ENCODE results near the gene HEATR1. TPM values are rescaled to one million over a fixed set of nuclear protein-coding genes. Genes with fewer than 3 reads are reported as not detected.
"Not testable (repeated sequence)": the region's sequence is repeated elsewhere in the genome, so short reads cannot be mapped to it uniquely, and the experiment has no call there.

The HEATR1 gene
- total RNA-seq, 2 donors from 2014 or later: 14.1 to 40.7 TPM

DNA sequence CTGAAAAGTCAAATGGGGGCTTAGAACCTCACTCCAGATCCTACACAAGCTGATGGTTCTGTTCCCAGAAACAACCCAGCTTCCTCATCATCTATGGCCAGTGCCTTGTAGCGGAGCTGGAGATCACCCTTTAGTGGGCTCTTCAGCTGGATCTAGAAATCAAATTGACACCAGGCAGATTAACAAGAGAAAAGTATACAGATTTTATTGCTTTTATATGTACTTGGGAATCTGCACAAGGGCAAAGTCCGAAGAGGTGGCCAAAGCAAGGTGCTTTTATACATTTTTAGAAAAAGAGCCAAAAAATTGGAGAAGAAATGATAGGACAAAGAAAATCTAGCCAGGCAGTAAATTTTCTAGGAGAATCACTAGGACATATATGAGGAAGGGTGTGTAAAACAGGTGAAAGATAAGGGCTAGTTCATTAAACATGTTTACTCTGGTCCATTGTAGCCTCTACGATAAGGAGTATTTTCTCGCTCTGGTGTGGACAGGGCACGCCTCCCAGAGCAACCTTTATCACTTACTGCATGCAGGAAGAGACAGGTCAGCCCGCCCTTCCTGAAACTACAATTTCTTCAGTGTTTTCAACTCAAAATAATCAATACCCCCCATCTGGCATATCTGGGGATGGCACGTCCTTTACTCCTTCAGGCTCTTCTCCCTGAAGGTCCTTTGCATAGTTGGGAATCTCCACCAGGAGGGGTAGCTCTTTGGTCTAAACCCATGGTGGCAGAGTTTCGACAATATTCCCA is 94.5 kb downstream of the HEATR1 start:
- intact Hi-C loops (cut with DNase I): no loop called here
- no peak overlapping the region for H3K27ac ChIP-seq
- H3K4me1 ChIP-seq (replicated peaks): no peaks in the 10 kb centered on the region
- H3K9me3 ChIP-seq: no peaks in the 10 kb centered on the region
- no peak for DNase-seq (ENCODE audit: low spot score)
- no peak for TF ChIP-seq POLR2AphosphoS5 (IDR thresholded peaks at IDR 0.05)
- no peak for TF ChIP-seq POLR2A (IDR thresholded peaks at IDR 0.05)
- TF ChIP-seq, protein P1, sequence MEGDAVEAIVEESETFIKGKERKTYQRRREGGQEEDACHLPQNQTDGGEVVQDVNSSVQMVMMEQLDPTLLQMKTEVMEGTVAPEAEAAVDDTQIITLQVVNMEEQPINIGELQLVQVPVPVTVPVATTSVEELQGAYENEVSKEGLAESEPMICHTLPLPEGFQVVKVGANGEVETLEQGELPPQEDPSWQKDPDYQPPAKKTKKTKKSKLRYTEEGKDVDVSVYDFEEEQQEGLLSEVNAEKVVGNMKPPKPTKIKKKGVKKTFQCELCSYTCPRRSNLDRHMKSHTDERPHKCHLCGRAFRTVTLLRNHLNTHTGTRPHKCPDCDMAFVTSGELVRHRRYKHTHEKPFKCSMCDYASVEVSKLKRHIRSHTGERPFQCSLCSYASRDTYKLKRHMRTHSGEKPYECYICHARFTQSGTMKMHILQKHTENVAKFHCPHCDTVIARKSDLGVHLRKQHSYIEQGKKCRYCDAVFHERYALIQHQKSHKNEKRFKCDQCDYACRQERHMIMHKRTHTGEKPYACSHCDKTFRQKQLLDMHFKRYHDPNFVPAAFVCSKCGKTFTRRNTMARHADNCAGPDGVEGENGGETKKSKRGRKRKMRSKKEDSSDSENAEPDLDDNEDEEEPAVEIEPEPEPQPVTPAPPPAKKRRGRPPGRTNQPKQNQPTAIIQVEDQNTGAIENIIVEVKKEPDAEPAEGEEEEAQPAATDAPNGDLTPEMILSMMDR (IDR thresholded peaks at IDR 0.05): no peak
- no peak overlapping the region for H3K4me3 ChIP-seq
- WGBS: 87% methylated on average over 8 of the region's 8 CpGs
- H3K36me3 ChIP-seq: no peaks in the 10 kb centered on the region
- no peaks in the 10 kb centered on the region for H3K27me3 ChIP-seq (replicated peaks; ENCODE audit: insufficient read depth)

DNA sequence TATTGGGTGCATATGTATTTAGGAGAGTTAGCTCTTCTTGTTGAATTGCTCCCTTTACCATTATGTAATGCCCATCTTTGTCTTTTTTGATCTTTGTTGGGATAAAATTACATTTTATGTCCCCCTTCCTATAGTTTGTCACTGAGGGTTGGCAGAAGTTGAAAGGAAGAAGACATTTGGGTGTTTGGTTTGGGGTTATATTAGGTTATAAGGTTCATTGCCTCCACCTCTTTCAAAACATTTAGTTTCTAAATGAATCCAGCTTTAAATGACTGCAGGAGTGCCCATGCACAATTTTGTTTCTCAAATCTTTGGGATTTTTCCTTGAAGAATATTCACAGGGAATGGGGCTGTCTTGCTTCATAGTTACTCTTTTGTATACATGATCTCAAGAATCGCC is 95.1 kb downstream of the HEATR1 start:
- intact Hi-C loops (cut with DNase I): no loop called here
- no peak for DNase-seq (ENCODE audit: low spot score)
- 86% methylated on average over 1 of the region's 1 CpG for WGBS
- H3K4me1 ChIP-seq (replicated peaks): no peaks in the 10 kb centered on the region
- H3K27ac ChIP-seq: no peak overlapping the region
- H3K27me3 ChIP-seq (replicated peaks; ENCODE audit: insufficient read depth): no peaks in the 10 kb centered on the region
- TF ChIP-seq POLR2A (IDR thresholded peaks at IDR 0.05) (no peak), POLR2AphosphoS5 (IDR thresholded peaks at IDR 0.05) (no peak)
- TF ChIP-seq, protein P1 (IDR thresholded peaks at IDR 0.05): no peak
- H3K9me3 ChIP-seq: no peaks in the 10 kb centered on the region
- H3K4me3 ChIP-seq: no peak overlapping the region
- H3K36me3 ChIP-seq: no peaks in the 10 kb centered on the region

DNA sequence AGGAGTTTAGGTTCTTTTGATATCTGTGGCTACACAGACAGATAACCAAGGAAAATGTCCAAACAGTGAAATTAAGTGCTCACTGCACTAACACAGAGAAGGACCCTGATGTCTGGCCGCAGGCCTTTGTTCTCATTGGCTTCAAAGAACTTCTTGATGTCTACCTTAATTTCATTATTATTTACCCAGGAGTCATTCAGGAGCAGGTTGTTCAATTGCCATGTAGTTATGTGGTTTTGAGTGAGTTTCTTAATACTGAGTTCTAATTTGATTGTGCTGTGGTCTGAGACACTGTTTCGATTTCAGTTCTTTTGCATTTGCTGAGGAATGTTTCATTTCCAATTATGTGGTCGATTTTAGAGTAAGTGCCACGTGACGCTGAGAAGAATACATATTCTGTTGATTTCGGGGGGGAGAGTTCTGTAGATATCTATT is 95.7 kb downstream of the HEATR1 start:
- TF ChIP-seq POLR2A (IDR thresholded peaks at IDR 0.05): no peak
- TF ChIP-seq POLR2AphosphoS5 (IDR thresholded peaks at IDR 0.05): no peak
- TF ChIP-seq, protein P1 (IDR thresholded peaks at IDR 0.05): no peak
- Histone ChIP-seq H3K27ac (no peak overlapping the region), H3K9me3 (no peaks in the 10 kb centered on the region), H3K4me3 (no peak overlapping the region), H3K36me3 (no peaks in the 10 kb centered on the region), H3K4me1 (replicated peaks) (no peaks in the 10 kb centered on the region), H3K27me3 (replicated peaks; ENCODE audit: insufficient read depth) (no peaks in the 10 kb centered on the region)
- no peak for DNase-seq (ENCODE audit: low spot score)
- WGBS: 72% methylated on average over 6 of the region's 6 CpGs
- intact Hi-C loops (cut with DNase I): no loop called here

DNA sequence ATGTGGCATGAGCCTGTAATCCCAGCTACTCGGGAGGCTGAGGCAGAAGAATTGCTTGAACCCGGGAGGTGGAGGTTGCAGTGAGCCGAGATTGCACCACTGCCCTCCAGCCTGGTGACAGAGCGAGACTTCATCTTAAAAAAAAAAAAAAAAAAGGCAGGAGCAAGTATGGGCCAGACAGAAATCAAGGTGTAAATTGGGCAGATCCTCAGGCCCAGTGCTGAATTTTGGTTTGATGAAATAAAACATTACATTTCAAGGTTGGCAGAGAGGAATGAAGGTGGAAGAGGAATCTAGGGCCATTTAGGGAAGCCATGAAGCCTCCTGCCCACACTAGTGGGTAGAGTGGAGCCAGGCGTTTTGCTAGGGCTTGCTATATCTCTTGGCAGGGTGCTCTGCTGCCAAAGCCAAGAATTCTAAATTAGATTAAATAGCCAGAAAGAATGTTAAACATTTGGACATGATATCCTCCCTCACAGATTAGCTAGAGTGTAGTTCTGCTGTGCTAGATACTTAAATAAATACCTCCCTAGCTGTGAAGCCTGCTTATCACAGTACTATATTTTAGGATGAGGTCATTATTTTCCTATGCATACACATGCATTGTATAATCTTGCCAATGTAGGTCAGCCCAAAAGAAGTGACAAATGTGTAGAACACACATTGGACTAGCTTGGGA is 97.2 kb downstream of the HEATR1 start:
- Histone ChIP-seq H3K27ac (no peak overlapping the region), H3K4me1 (replicated peaks) (no peaks in the 10 kb centered on the region), H3K4me3 (no peak overlapping the region), H3K36me3 (no peaks in the 10 kb centered on the region), H3K27me3 (replicated peaks; ENCODE audit: insufficient read depth) (no peaks in the 10 kb centered on the region), H3K9me3 (no peaks in the 10 kb centered on the region)
- intact Hi-C loops (cut with DNase I): no loop called here
- WGBS: 66% methylated on average over 5 of the region's 5 CpGs
- peak; percentile 25 for DNase-seq (ENCODE audit: low spot score)
- TF ChIP-seq, protein P1 (IDR thresholded peaks at IDR 0.05): no peak
- peak; percentile 26 for TF ChIP-seq POLR2AphosphoS5 (IDR thresholded peaks at IDR 0.05)

DNA sequence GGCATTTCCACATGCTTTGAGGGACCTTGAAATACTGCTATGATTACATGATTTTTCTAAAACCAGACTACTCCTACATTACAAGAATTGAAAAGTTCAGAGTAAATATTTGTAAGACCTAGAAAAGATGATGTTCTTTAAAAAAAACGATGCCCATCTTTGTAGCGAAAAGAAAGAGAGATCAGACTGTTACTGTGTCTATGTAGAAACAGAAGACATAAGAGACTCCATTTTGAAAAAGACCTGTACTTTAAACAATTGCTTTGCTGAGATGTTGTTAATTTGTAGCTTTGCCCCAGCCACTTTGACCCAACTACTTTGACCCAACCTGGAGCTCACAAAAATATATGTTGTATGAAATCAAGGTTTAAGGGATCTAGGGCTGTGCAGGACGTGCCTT is 100.0 kb downstream of the HEATR1 start:
- H3K36me3 ChIP-seq; H3K4me1 ChIP-seq (replicated peaks); H3K4me3 ChIP-seq; DNase-seq (ENCODE audit: low spot score); H3K27me3 ChIP-seq (replicated peaks; ENCODE audit: insufficient read depth); H3K9me3 ChIP-seq; H3K27ac ChIP-seq; intact Hi-C loops (cut with DNase I): not testable (repeated sequence)
- WGBS: 87% methylated on average over 3 of the region's 3 CpGs
